Central memory CD4-positive, alpha-beta T cell (primary cell): ENCODE results near the gene NRXN3.

Experiments used
- DNase-seq: peaks from one replicate; pipeline ENCODE4 v3.0.0; 2022

NRXN3 gene

GRCh38 chr14:78248501-78249090 lies 78.4 kb downstream of the NRXN3 start:
- DNase-seq: no peak

GRCh38 chr14:78251308-78251707 lies 81.1 kb downstream of the NRXN3 start:
- DNase-seq: no peak

- DNase-seq: no peak
Observed at GRCh38 chr14:78253986-78254385, 83.8 kb downstream of the NRXN3 start.

- no peak for DNase-seq
Observed at GRCh38 chr14:78254911-78255461, 84.8 kb downstream of the NRXN3 start.

- no peak for DNase-seq
Observed at GRCh38 chr14:78259831-78260230, 89.7 kb downstream of the NRXN3 start.

- no peak for DNase-seq
Observed at GRCh38 chr14:78278464-78279250, 108.5 kb downstream of the NRXN3 start.

- no peak for DNase-seq
Observed at GRCh38 chr14:78282437-78282836, 112.3 kb downstream of the NRXN3 start.

- DNase-seq: no peak
Observed at GRCh38 chr14:78286210-78286609, 116.0 kb downstream of the NRXN3 start.

GRCh38 chr14:78292003-78292402 lies 121.8 kb downstream of the NRXN3 start:
- DNase-seq: no peak

GRCh38 chr14:78297858-78298257 lies 127.7 kb downstream of the NRXN3 start:
- no peak for DNase-seq

GRCh38 chr14:78298298-78298697 lies 128.1 kb downstream of the NRXN3 start:
- DNase-seq: no peak

- DNase-seq: no peak
Observed at GRCh38 chr14:78302841-78303240, 132.7 kb downstream of the NRXN3 start.

GRCh38 chr14:78307671-78308070 lies 137.5 kb downstream of the NRXN3 start:
- no peak for DNase-seq

GRCh38 chr14:78308079-78308478 lies 137.9 kb downstream of the NRXN3 start:
- no peak for DNase-seq

GRCh38 chr14:78310272-78310671 lies 140.1 kb downstream of the NRXN3 start:
- DNase-seq: no peak

GRCh38 chr14:78313499-78313898 lies 143.3 kb downstream of the NRXN3 start:
- no peak for DNase-seq

- DNase-seq: no peak
Observed at GRCh38 chr14:78314484-78314883, 144.3 kb downstream of the NRXN3 start.

- no peak for DNase-seq
Observed at GRCh38 chr14:78316052-78316451, 145.9 kb downstream of the NRXN3 start.

- DNase-seq: no peak
Observed at GRCh38 chr14:78316786-78317185, 146.6 kb downstream of the NRXN3 start.

- DNase-seq: no peak
Observed at GRCh38 chr14:78319406-78319805, 149.2 kb downstream of the NRXN3 start.

- no peak for DNase-seq
Observed at GRCh38 chr14:78319887-78320635, 149.9 kb downstream of the NRXN3 start.

GRCh38 chr14:78324353-78324752 lies 154.2 kb downstream of the NRXN3 start:
- DNase-seq: no peak

GRCh38 chr14:78325911-78326310 lies 155.7 kb downstream of the NRXN3 start:
- DNase-seq: no peak
